Activated CD8-positive, alpha-beta T cell treated with anti-CD3 and anti-CD28 coated beads for 36 hours (primary cell): ENCODE results near the gene LRIG1. TPM values are rescaled to one million over a fixed set of nuclear protein-coding genes. Genes with fewer than 3 reads are reported as not detected.
A peak's percentile ranks its signal among the peaks of the same experiment; 100 is the strongest.

Experiments
- ATAC-seq: fragments of 200-7000 bp; cut with Tn5 transposase; one replicate; pipeline ENCODE4 v1.10.0; 2021; ENCODE audit warnings: mild to moderate bottlenecking, moderate library complexity
- CTCF ChIA-PET: fragments of 350-600 bp; sonication (Branson Sonifier 250); formaldehyde crosslinking; loops from one replicate; lab custom pipeline; 2021; ENCODE audit warnings: antibody characterized with exemption; lab: Charles Lee
- POLR2A ChIA-PET: fragments of 350-600 bp; sonication (Branson Sonifier 250); formaldehyde crosslinking; loops from one replicate; lab custom pipeline; 2021; ENCODE audit warnings: antibody characterized with exemption; lab: Charles Lee
- DNase-seq: peaks from one replicate; pipeline ENCODE4 v3.0.0-alpha.2; 2020
- H3K27ac Mint-ChIP-seq: one replicate; pipeline ENCODE4 v1.8.0; 2021; ENCODE audit warnings: mild to moderate bottlenecking, mixed read lengths
- H3K27me3 Mint-ChIP-seq: one replicate; pipeline ENCODE4 v1.8.0; 2021; ENCODE audit warnings: mixed read lengths
- H3K36me3 Mint-ChIP-seq: one replicate; pipeline ENCODE4 v1.8.0; 2021; ENCODE audit warnings: low read depth, mixed read lengths
- H3K4me1 Mint-ChIP-seq: one replicate; pipeline ENCODE4 v1.8.0; 2021; ENCODE audit warnings: low read depth, mixed read lengths
- H3K4me3 Mint-ChIP-seq: one replicate; pipeline ENCODE4 v1.8.0; 2021; ENCODE audit warnings: mild to moderate bottlenecking, moderate library complexity, mixed read lengths
- H3K9me3 Mint-ChIP-seq: one replicate; pipeline ENCODE4 v1.8.0; 2021; ENCODE audit warnings: mixed read lengths
- intact Hi-C: fragments of 100-400 bp; cut with micrococcal nuclease; formaldehyde crosslinking; loops from one replicate; pipeline ENCODE4 v1.10.0; 2022
- total RNA-seq, 2 experiments: library from RNA; stranded (reverse); gene quantifications; one replicate each; pipeline ENCODE4 v1.2.3, GENCODE V29; 2021
- TF ChIP-seq, protein P1 (sequence below): fragments of 200-600 bp; IDR thresholded peaks from one replicate; pipeline ENCODE4 v1.8.0; 2022; ENCODE audit warnings: antibody characterized with exemption, mild to moderate bottlenecking

LRIG1 gene
- total RNA-seq, 2 experiments from 2014 or later = 12.7 to 13.0 TPM

DNA sequence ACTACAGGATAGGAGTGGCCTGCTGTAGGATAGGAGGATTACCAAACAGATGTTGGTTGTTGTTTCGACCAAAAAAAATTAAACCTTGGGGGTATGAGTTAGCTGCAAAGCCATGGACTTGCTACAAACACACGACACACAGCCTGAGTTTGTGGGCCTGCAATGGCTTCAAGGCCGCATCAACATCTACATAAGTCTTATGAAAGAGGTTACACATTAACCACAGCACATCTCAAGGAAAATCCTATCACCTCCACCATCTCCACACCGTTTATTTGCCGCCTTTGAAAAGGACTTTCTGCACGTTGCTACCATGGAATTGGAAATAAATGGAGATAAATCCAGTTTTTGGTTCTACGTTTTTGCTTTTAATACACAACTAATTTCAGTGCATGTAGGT is 23.0 kb downstream of the LRIG1 start:
- TF ChIP-seq, protein P1, sequence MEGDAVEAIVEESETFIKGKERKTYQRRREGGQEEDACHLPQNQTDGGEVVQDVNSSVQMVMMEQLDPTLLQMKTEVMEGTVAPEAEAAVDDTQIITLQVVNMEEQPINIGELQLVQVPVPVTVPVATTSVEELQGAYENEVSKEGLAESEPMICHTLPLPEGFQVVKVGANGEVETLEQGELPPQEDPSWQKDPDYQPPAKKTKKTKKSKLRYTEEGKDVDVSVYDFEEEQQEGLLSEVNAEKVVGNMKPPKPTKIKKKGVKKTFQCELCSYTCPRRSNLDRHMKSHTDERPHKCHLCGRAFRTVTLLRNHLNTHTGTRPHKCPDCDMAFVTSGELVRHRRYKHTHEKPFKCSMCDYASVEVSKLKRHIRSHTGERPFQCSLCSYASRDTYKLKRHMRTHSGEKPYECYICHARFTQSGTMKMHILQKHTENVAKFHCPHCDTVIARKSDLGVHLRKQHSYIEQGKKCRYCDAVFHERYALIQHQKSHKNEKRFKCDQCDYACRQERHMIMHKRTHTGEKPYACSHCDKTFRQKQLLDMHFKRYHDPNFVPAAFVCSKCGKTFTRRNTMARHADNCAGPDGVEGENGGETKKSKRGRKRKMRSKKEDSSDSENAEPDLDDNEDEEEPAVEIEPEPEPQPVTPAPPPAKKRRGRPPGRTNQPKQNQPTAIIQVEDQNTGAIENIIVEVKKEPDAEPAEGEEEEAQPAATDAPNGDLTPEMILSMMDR = no peak
- Mint-ChIP-seq H3K27me3 (peaks cover under 1% of the 10 kb centered on the region), H3K27ac (no peak overlapping the region), H3K4me1 (peaks cover 66% of the 10 kb centered on the region), H3K9me3 (peaks cover 9% of the 10 kb centered on the region), H3K36me3 (peaks cover 21% of the 10 kb centered on the region), H3K4me3 (no peak overlapping the region)
- intact Hi-C loops = no loop called here
- DNase-seq = no peak
- CTCF ChIA-PET = no interaction called here
- POLR2A ChIA-PET = interaction anchor here (0.7 kb wide), 1 partner anchor 100 kb away, joined by 3 read pairs; no protein-coding TSS in a partner anchor
- no peak for ATAC-seq

DNA sequence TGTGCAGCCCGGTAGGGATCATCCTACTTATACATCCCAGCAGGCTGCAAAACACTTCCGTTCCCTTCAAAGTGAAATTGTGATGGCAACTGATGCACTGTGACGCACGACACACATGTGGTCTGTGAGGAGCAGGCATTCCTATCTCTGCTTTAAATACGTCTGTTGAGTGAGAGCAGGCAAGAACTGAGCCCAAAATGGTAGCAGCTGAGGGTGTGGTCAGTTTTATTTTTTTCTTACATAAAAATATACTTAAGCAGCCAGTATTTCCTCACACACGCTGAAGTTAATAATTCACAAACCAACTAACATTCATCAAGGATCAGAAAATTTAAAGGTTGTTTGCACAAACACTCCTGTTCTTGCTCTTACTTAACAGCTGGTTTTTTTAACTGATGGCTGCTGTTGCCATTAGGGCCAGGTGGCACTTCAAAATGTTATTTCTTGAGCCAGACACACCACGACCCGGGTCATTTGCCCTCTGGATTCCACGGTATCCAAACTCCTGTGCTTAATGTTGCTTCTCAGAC is 23.9 kb downstream of the LRIG1 start:
- H3K9me3 Mint-ChIP-seq = peaks cover 9% of the 10 kb centered on the region
- H3K36me3 Mint-ChIP-seq = peaks cover 21% of the 10 kb centered on the region
- H3K27me3 Mint-ChIP-seq = no peaks in the 10 kb centered on the region
- DNase-seq = no peak
- CTCF ChIA-PET = no interaction called here
- no peak overlapping the region for H3K27ac Mint-ChIP-seq
- POLR2A ChIA-PET = no interaction called here
- no peak for ATAC-seq
- H3K4me3 Mint-ChIP-seq = no peak overlapping the region
- intact Hi-C loops = no loop called here
- peaks cover 67% of the 10 kb centered on the region for H3K4me1 Mint-ChIP-seq
- TF ChIP-seq, protein P1 = no peak

DNA sequence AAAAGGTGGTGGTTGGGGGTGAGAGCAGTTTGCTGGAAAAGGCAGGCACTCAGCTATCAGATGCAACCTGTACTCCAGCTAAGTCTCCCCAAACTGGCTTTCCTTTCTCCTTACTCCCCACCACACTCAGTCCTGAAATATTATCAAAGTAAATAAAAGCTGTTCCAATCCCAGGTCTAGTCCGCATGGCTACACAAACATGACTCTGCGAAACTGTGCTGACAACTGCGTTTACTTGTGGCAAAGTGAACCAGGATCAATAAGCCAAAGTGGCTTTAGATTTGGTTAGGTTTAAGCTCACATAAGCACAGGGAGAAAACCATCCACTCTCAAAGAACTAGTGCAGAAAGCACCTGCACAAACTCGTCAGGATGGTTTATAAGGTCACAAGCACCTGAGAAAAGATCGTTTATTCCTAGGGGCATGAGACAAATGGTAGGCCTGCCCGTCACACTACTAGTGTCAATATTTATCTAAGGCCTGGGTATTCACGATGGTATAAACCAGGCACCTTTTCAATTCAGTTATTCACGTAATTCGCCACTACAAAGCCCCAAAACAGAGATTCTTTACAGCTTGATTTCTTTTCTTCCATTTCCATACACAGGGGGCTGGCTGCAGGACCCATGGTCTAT is 25.3 kb downstream of the LRIG1 start:
- ChIA-PET POLR2A (no interaction called here), CTCF (no interaction called here)
- H3K4me1 Mint-ChIP-seq = peaks cover 61% of the 10 kb centered on the region
- peaks cover 9% of the 10 kb centered on the region for H3K9me3 Mint-ChIP-seq
- peaks cover 19% of the 10 kb centered on the region for H3K36me3 Mint-ChIP-seq
- DNase-seq (no peak), ATAC-seq (no peak)
- no peak overlapping the region for H3K4me3 Mint-ChIP-seq
- intact Hi-C loops = no loop called here
- no peak overlapping the region for H3K27ac Mint-ChIP-seq
- TF ChIP-seq, protein P1 = no peak
- no peaks in the 10 kb centered on the region for H3K27me3 Mint-ChIP-seq

DNA sequence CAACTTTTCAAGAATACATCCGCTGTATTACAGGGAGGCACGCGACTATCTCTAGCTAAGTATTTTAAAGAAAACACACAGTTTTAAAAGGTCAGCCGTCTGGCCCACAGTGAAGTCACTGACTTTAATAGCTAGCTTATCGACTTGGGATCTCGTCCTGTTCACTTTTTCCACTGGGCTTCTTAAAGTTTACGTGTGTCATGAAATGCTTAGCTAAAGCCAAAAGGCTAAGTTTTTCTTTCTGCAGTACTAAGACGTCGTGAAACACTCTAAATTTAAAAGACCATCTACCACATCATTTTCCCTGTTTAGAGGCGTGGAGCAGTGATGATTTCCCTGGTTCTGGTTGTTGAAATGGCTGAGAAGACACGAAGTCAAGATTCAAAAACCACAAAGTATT is 27.1 kb downstream of the LRIG1 start:
- TF ChIP-seq, protein P1 = no peak
- ATAC-seq (no peak), DNase-seq (peak; percentile 67)
- ChIA-PET CTCF (interaction anchor here (1.1 to 1.5 kb wide), 2 partner anchors 66 to 349 kb away, joined by 3 to 4 read pairs; no protein-coding TSS in a partner anchor), POLR2A (interaction anchor here (1.0 to 1.2 kb wide), 2 partner anchors 9 to 17 kb away, joined by 3 to 6 read pairs; no protein-coding TSS in a partner anchor)
- Mint-ChIP-seq H3K36me3 (peaks cover 10% of the 10 kb centered on the region), H3K4me1 (peaks cover 60% of the 10 kb centered on the region), H3K27me3 (no peaks in the 10 kb centered on the region), H3K9me3 (no peaks in the 10 kb centered on the region), H3K4me3 (peak overlapping the region; percentile 47), H3K27ac (peak overlapping the region; percentile 94)
- intact Hi-C loops = no loop called here

DNA sequence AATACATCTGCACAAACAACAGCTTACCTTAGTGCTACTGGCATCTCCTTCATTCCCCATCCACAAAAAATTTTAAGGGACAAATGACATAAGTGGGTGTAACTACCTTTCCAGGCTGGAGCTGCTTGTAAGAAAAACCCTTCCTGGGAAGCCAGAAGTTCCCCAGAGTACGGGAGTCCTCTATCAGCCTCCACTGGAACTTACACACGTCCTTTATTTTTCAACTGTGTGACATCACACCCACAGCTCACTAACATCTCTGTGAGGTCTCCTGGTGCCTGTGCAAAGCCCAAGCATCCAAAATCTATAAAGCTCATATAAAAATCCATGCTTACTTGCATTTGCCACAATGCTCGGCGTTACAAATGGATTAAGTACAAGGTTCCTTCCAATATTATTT is 27.6 kb downstream of the LRIG1 start:
- DNase-seq = no peak
- Mint-ChIP-seq H3K9me3 (no peaks in the 10 kb centered on the region), H3K4me3 (peak overlapping the region; percentile 47), H3K27me3 (no peaks in the 10 kb centered on the region), H3K4me1 (peaks cover 62% of the 10 kb centered on the region), H3K36me3 (peaks cover 8% of the 10 kb centered on the region), H3K27ac (peak overlapping the region; percentile 94)
- TF ChIP-seq, protein P1 = no peak
- intact Hi-C loops = no loop called here
- CTCF ChIA-PET = interaction anchor here (1.1 to 1.5 kb wide), 2 partner anchors 65 to 350 kb away, joined by 3 to 4 read pairs; no protein-coding TSS in a partner anchor
- no peak for ATAC-seq
- POLR2A ChIA-PET = interaction anchor here (1.0 to 1.2 kb wide), 2 partner anchors 10 to 18 kb away, joined by 3 to 6 read pairs; no protein-coding TSS in a partner anchor
